ENCODE measurements around the gene CFAP73. TPM values are rescaled to one million over a fixed set of nuclear protein-coding genes. Genes with fewer than 3 reads are reported as not detected.

CFAP73 gene
- total RNA-seq, 2 donors from 2014 or later: not detected

DNA sequence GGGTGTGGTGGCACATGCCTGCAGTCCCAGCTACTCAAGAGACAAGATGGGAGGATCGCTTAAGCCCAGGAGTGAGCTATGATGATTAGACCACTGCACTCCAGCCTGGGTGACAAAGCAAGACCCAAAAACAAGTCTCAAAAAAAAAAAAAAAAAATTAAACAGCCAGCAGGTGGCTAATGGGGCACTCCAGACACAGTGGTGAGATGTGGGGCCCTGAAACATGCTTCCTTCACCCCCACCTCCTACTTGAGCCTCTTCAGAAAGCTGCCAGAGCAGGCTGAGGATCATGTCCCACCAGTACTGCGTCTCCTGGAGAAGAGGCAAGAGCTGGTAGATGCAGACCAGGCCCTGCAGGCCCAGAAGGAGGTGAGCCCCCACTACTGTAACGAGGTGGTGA, 2.1 kb downstream of the CFAP73 start:
- peaks cover 62% of the 10 kb centered on the region for H3K27me3 ChIP-seq (ENCODE audit: control insufficient read depth, insufficient read depth, low read length, poor library complexity, severe bottlenecking)

DNA sequence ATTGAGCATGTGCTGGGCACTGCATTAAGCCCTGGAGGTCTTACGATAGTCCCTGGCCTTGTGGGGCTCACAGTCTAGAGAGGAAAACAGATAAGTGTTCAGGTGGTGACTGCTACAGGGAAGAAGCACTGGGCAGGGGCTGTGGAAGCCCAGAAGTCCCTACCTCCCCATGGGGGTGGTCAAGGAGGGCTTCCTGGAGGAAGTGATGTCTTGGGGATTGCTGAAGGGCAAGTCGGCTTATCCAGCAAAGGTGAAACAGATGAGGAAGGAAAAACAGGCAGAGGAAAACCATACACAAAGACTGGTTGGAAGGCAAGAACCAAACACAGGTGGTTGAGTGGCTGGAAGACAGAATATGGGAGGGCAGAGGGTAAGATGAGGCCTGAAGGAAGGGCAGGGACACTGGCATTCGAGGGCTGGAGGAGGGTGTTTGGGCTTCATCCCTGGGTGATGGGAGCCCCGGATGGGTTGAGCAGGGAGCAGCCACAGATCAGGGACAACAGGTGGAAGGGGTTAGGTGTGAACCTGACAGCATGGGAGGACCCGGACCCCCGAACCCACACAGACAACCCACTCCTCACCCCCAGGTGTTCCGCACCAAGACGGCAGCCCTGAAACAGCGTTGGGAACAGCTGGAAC, 2.8 kb downstream of the CFAP73 start:
- Histone ChIP-seq H3K27me3 (ENCODE audit: control insufficient read depth, insufficient read depth, low read length, poor library complexity, severe bottlenecking) (peaks cover 62% of the 10 kb centered on the region), H3K27ac (ENCODE audit: low read depth, low read length) (no peak overlapping the region), H3K9me3 (ENCODE audit: control insufficient read depth, low read length) (peaks cover 2% of the 10 kb centered on the region), H3K36me3 (ENCODE audit: control insufficient read depth, insufficient read depth, low read length) (no peaks in the 10 kb centered on the region), H3K4me1 (ENCODE audit: control insufficient read depth, insufficient read depth, low read length) (peaks cover 2% of the 10 kb centered on the region), H3K4me3 (ENCODE audit: low read length) (peak overlapping the region; percentile 70), H3K9ac (ENCODE audit: extremely low read depth, low read length, poor library complexity, severe bottlenecking) (no peak overlapping the region)
- no peak for DNase-seq
- TF ChIP-seq, protein P1, sequence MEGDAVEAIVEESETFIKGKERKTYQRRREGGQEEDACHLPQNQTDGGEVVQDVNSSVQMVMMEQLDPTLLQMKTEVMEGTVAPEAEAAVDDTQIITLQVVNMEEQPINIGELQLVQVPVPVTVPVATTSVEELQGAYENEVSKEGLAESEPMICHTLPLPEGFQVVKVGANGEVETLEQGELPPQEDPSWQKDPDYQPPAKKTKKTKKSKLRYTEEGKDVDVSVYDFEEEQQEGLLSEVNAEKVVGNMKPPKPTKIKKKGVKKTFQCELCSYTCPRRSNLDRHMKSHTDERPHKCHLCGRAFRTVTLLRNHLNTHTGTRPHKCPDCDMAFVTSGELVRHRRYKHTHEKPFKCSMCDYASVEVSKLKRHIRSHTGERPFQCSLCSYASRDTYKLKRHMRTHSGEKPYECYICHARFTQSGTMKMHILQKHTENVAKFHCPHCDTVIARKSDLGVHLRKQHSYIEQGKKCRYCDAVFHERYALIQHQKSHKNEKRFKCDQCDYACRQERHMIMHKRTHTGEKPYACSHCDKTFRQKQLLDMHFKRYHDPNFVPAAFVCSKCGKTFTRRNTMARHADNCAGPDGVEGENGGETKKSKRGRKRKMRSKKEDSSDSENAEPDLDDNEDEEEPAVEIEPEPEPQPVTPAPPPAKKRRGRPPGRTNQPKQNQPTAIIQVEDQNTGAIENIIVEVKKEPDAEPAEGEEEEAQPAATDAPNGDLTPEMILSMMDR (conservative IDR thresholded peaks at IDR 0.05): no peak
- peaks cover 62% of the 10 kb centered on the region for H3K27me3 Mint-ChIP-seq (ENCODE audit: insufficient read depth)
- peak overlapping the region; percentile 44 for H3K4me3 Mint-ChIP-seq
- H3K9me3 Mint-ChIP-seq: peaks cover 3% of the 10 kb centered on the region
- WGBS, 2 experiments (ENCODE audit: insufficient coverage in 1 of 2, insufficient read length in 1 of 2): 42 to 88% methylated on average over 2 to 9 of the region's 9 CpGs
- H3K36me3 Mint-ChIP-seq (ENCODE audit: low read depth): no peaks in the 10 kb centered on the region
- H3K4me1 Mint-ChIP-seq: peaks cover 5% of the 10 kb centered on the region
- H3K27ac Mint-ChIP-seq: no peak overlapping the region

More for the DNA sequence above, 2.1 kb downstream of the CFAP73 start:
- H3K36me3 ChIP-seq (ENCODE audit: control insufficient read depth, insufficient read depth, low read length): no peaks in the 10 kb centered on the region
- Mint-ChIP-seq H3K27me3 (ENCODE audit: insufficient read depth) (peaks cover 65% of the 10 kb centered on the region), H3K36me3 (ENCODE audit: low read depth) (no peaks in the 10 kb centered on the region), H3K27ac (no peak overlapping the region), H3K4me1 (peaks cover 5% of the 10 kb centered on the region), H3K4me3 (no peak overlapping the region), H3K9me3 (peaks cover 8% of the 10 kb centered on the region)
- peaks cover 2% of the 10 kb centered on the region for H3K4me1 ChIP-seq (ENCODE audit: control insufficient read depth, insufficient read depth, low read length)
- TF ChIP-seq, protein P1 (conservative IDR thresholded peaks at IDR 0.05): no peak
- no peak overlapping the region for H3K4me3 ChIP-seq (ENCODE audit: low read length)
- H3K27ac ChIP-seq (ENCODE audit: low read depth, low read length): no peak overlapping the region
- 93 to 94% methylated on average over 2 to 3 of the region's 3 CpGs for WGBS, 2 experiments (ENCODE audit: insufficient coverage in 1 of 2, insufficient read length in 1 of 2)
- no peak for DNase-seq
- peaks cover 5% of the 10 kb centered on the region for H3K9me3 ChIP-seq (ENCODE audit: control insufficient read depth, low read length)
- H3K9ac ChIP-seq (ENCODE audit: extremely low read depth, low read length, poor library complexity, severe bottlenecking): no peak overlapping the region

DNA sequence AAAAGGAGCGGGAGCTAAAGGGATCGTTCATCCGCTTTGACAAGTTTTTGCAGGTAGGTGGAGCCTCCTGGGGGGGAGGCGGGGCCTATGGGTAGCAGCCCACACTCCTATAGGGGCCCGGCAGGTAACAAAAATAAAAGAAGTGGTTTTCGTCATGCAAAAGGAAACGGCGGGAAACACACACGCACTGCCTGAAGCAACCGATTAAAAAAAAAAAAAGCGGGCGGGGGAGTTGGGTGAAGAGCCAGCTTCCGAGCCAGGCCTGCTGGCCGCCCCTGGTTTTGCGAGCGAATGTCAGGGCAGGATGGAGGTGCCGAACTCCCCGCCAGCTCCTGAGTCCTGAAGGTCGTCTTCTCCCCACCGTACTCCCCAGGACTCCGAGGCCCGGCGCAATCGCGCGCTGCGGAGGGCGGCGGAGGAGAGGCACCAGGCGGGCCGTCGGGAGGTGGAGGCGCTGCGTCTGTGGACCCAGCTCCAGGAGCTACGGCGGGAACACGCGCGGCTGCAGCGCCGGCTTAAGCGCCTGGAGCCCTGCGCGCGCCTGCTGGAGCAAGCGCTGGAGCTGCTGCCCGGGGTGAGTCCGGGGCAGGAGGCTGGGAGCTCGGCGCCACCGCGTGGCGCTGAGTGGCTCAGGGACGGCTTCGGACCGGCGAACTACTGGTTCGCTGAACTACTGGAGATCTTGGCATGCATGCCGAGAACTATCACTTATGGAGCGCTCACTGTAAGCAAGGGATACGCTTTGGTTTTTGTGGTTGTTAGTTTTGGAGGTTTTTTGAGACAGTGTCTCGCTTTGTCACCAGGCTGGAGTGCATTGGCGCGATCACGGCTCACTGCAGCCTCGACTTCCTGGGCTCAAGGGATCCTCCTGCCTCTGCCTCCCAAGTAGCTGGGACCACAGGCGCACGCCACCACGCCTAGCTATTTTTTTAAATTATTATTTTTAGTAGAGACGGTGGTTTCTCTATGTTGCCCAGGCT, 3.6 kb downstream of the CFAP73 start:
- Mint-ChIP-seq H3K9me3 (no peaks in the 10 kb centered on the region), H3K36me3 (ENCODE audit: low read depth) (peaks cover 6% of the 10 kb centered on the region), H3K27me3 (ENCODE audit: insufficient read depth) (peaks cover 62% of the 10 kb centered on the region), H3K4me1 (peaks cover 5% of the 10 kb centered on the region), H3K27ac (no peak overlapping the region), H3K4me3 (peak overlapping the region; percentile 44)
- Histone ChIP-seq H3K27me3 (ENCODE audit: control insufficient read depth, insufficient read depth, low read length, poor library complexity, severe bottlenecking) (peaks cover 62% of the 10 kb centered on the region), H3K9ac (ENCODE audit: extremely low read depth, low read length, poor library complexity, severe bottlenecking) (no peak overlapping the region), H3K4me1 (ENCODE audit: control insufficient read depth, insufficient read depth, low read length) (peaks cover 2% of the 10 kb centered on the region), H3K9me3 (ENCODE audit: control insufficient read depth, low read length) (no peaks in the 10 kb centered on the region), H3K36me3 (ENCODE audit: control insufficient read depth, insufficient read depth, low read length) (no peaks in the 10 kb centered on the region), H3K27ac (ENCODE audit: low read depth, low read length) (no peak overlapping the region), H3K4me3 (ENCODE audit: low read length) (peak overlapping the region; percentile 70)
- peak; percentile 94 for DNase-seq
- TF ChIP-seq, protein P1 (conservative IDR thresholded peaks at IDR 0.05): peak; percentile 64
- 12 to 19% methylated on average over 30 to 70 of the region's 70 CpGs for WGBS, 2 experiments (ENCODE audit: insufficient coverage in 1 of 2, insufficient read length in 1 of 2)

Data from endodermal cell (in vitro differentiated cells).